Activated CD4-positive, alpha-beta T cell treated with anti-CD3 and anti-CD28 coated beads, Interleukin-2, amount 50 U/mL, for 16 hours (primary cell): ENCODE data around the gene DHRS13.
A peak's percentile ranks its signal among the peaks of the same experiment; 100 is the strongest.
"Not testable (repeated sequence)": the region's sequence is repeated elsewhere in the genome, so short reads cannot be mapped to it uniquely, and the experiment has no call there.

Experiments used
- DNase-seq: peaks from one replicate; pipeline ENCODE4 v3.0.0-alpha.2; 2020

Gene DHRS13

GRCh38 chr17:28935744-28936460 lies 33.0 kb upstream of the DHRS13 start:
- DNase-seq, result no peak

GRCh38 chr17:28934508-28934907 lies 31.6 kb upstream of the DHRS13 start:
- DNase-seq, result not testable (repeated sequence)

- no peak for DNase-seq
Observed at GRCh38 chr17:28929787-28930186, 26.9 kb upstream of the DHRS13 start.

DNA sequence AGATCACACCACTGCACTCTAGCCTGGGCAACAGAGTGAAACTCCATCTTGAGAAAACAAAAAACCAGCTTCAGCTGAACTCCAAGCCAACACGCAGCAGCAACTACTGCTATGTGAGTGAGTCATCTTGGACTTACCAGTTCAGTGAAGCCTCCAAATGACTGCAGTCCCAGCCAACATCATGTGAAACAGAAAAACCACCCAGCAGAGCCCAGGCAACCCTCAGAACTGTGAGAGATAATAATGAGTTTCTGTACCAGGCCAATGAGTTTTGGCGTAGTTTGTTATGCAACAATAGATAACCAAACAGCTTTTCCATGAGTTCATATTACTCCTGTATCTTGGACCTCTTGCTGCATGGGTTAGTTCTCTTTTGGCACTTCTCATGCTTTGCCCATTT lies 25.2 kb upstream of the DHRS13 start:
- peak; percentile 69 for DNase-seq

GRCh38 chr17:28926786-28927185 lies 23.9 kb upstream of the DHRS13 start:
- DNase-seq, result no peak

- DNase-seq, result no peak
Observed at GRCh38 chr17:28926366-28926765, 23.5 kb upstream of the DHRS13 start.

GRCh38 chr17:28925912-28926365 lies 23.1 kb upstream of the DHRS13 start:
- peak; percentile 82 for DNase-seq

DNA sequence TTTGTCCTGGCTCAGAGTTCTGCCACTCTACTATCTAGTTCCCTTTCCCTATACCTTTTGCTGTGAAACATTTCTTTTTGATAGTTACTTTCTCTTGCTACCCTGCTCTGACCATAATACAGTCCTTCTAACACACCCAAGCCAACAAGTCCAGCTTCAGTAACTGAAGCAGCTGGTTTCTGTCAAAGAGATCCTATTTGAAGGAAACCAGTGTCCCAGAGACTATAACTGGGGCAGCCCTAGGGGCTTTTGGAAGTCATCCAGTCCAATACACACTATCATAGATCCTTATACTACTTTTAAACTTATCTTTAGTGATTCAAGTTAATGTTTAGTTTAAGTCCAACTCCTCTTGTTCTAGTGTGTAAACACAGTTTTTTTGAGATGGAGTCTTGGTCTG lies 17.3 kb upstream of the DHRS13 start:
- DNase-seq, result no peak

GRCh38 chr17:28918295-28918694 lies 15.4 kb upstream of the DHRS13 start:
- DNase-seq, result no peak

- no peak for DNase-seq
Observed at GRCh38 chr17:28917465-28917864, 14.6 kb upstream of the DHRS13 start.

DNA sequence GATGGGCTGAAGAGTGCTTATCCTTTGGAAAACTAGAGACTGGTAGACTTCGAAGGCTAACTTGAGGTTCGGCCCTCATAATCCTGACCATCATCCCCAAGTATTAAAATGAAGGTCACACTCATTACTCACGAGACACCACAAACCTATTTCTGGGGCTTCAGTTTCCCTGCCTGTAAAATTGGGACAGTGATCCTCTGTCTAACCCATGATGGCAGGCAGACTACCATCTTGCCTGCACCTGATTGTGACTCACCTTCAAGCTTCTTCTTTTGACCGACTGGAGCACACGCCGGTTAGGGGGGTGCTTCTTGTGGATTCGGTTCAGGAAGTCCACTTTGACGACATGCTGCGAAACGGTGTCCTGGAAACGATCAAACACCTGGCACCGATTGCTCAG lies 14.2 kb upstream of the DHRS13 start:
- no peak for DNase-seq

- DNase-seq, result peak; percentile 36
Observed at GRCh38 chr17:28916302-28916934, 13.5 kb upstream of the DHRS13 start.

GRCh38 chr17:28912938-28913333 lies 10.1 kb upstream of the DHRS13 start:
- no peak for DNase-seq

DNA sequence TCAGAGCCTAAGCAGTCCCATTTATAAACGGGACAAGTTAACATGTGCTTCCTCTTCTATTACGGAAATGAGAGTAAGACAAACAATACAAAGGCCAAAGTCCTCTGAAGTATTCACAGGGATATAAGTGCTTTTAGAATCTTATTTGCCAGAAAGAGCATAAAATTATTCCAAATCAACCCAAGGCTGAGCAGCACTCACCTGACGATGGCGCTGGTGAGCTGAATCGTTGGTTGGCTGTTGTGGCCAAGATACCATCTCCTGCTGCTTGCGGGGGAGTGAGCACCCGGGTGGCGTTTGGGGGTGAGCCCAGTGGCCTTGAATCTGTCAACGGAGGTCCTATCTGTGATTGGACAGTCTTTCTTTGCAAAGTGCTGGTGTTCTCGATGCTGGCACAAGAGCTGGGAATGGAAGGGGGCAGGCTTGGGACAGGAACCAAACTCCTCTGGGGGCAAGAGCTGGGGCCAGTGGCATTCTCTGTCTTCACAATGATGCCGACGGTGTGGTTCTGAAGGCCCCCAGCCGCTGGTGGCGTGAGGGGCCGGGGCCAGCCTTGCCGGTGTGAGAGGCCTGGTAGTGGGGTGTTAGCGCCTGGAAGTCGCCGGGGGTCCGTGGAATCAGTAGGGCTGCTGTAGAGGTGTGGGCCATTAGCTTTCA lies 9.5 kb upstream of the DHRS13 start:
- DNase-seq, result no peak

GRCh38 chr17:28911411-28912045 lies 8.6 kb upstream of the DHRS13 start:
- DNase-seq, result no peak

- DNase-seq, result no peak
Observed at GRCh38 chr17:28910534-28910933, 7.7 kb upstream of the DHRS13 start.

DNA sequence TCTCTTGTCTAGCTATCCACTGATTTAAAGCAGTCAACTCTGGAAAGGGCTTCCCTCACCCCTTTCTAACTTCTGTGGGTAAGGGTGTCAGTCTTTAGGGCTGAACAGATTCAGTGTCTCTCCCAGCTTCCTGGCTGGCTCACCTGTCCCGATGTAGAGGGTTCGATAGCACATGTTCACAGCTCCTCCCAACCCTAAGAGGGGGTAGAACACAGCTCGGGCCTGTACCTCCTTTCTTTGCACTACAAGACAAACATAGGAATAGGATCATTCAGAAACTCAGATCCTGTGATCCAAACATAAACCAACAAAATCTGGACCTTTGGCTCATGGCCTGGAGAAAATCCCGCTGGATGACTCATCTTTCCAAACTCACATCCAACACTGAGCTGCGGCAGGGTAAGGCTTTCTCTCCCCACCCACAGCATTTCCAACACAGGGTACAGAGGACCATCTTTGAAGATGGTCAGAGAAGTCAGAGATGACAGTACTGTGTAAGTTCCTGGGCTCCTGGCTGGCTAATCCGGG lies 5.8 kb upstream of the DHRS13 start:
- no peak for DNase-seq

DNA sequence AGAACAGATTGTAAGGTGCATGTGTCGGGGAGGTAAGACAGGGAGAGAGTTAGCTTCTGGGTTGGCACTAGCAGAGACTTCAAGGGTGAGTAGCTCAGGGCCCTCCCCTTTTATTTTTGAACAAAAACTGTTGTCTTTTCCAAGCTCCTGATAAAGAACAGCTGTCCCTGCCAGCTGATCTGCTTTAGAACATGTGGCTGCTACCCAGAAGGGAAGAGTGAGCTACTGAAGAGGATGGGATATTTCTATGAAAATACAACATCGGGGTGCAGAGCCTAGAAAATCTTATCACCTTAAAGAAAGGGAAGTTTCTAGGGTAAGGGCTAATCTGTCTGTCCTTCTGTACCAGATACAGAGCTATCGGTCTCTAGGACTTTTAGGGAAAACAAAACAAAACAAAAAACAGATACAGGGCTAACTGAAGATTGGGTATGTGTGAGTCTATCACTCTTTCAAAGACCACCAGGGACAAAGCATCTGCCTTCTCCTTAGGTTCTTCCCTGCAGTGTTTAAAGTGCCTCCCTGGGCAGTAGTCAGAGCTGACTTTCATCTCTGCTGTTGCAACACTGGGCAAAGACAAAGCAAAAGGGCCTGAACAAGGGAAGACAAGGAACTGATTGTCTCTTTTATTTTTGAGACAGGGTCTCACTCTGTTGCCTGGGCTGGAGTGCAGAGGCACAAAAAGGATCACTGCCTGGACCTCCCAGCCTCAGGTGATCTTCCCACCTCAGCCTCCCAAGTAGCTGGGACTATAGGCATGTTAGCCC lies 5.0 kb upstream of the DHRS13 start:
- DNase-seq, result no peak

GRCh38 chr17:28906706-28907438 lies 4.0 kb upstream of the DHRS13 start:
- DNase-seq, result no peak

DNA sequence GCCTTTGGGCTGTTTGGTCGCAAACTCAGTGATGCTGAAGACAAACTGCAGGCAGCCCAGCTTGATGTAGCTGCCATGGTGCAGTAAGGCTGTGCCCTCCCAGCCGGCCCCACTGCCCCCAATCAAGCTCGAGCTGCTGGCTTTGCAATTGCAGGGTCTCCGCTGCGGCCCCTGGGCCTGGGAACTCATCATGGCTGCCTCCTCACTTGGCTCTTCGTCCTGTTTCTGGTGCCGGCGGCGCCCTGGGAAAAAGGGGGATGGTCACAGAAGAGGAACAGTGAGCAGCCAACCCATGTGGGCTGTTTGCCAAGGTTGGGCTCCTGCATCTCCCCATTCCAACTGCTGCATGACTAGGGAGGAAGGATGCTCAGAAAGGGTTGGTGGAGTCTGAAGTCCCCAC lies 3.4 kb upstream of the DHRS13 start:
- no peak for DNase-seq

DNA sequence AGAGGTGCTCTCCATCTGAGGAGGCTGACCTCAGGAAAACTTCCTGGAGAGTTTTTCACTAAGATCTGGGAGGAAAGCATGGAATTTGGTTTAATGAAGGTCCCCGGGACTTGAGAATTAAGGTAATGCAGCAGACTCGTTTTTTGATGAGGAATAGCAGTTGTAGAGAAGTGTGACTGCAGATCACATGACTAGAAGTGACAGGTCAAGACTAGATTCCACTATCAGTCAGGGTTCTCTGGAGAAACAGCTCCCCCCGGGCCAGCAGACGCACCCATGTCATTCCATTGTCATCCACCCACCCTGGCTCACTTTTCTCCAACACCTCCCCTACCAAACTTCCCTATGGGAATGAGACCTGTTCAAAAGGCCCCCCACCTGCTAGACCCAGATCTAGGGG lies 1.9 kb upstream of the DHRS13 start:
- no peak for DNase-seq

DNA sequence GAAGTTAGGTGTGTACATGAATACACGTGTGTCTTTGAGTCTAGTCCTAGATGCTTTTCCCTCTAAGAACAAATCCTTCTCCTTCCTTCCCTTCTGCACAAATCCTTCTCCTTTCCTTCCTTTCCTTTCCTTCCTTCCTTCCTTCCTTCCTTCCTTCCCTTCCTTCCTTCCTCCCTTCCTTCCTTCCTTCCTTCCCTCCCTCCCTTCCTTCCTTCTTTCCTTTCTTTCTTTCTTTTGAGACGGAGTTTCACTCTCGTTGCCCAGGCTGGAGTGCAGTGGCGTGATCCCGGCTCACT lies 615 bp upstream of the DHRS13 start:
- not testable (repeated sequence) for DNase-seq
